Lung (tissue), 12 donors: ENCODE measurements around the gene ADAMTS18. TPM values are rescaled to one million over a fixed set of nuclear protein-coding genes. Genes with fewer than 3 reads are reported as not detected.

ENCODE experiments used
- ATAC-seq: fragments of 200-7000 bp; cut with Tn5 transposase; one replicate; pipeline ENCODE4 v1.9.1; 2020; ENCODE audit warnings: moderate number of reproducible peaks; ENCODE audit not compliant: insufficient read depth, low FRiP score
- DNase-seq, 3 donors: peaks; one replicate each; pipeline ENCODE4 v3.0.0-alpha.2; 2013 to 2017
- H3K27ac ChIP-seq, 2 donors: one replicate each; pipeline ENCODE4 v1.5.1; 2013; ENCODE audit warnings: mild to moderate bottlenecking in 2 of 2, moderate library complexity in 2 of 2, control low read depth in 1 of 2, inconsistent platforms in 1 of 2, low read depth in 1 of 2, low read length in 1 of 2
- H3K27me3 ChIP-seq, 3 donors: one replicate each; pipeline ENCODE4 v1.5.1; 2013; ENCODE audit warnings: low read length in 2 of 3; ENCODE audit not compliant: control insufficient read depth in 3 of 3, insufficient read depth in 3 of 3
- H3K36me3 ChIP-seq, 4 donors: one replicate each; pipeline ENCODE4 v1.5.1; 2013; ENCODE audit warnings: low read length in 4 of 4, mild to moderate bottlenecking in 1 of 4, moderate library complexity in 1 of 4; ENCODE audit not compliant: control insufficient read depth in 4 of 4, insufficient read depth in 4 of 4
- H3K4me1 ChIP-seq, 5 donors: one replicate each; pipeline ENCODE4 v1.5.1; 2013; ENCODE audit warnings: low read length in 5 of 5, mild to moderate bottlenecking in 2 of 5, moderate library complexity in 1 of 5; ENCODE audit not compliant: control insufficient read depth in 5 of 5, insufficient read depth in 5 of 5
- H3K4me3 ChIP-seq: one replicate; pipeline ENCODE4 v1.5.1; 2013; ENCODE audit warnings: mild to moderate bottlenecking, control low read depth, moderate library complexity
- H3K9ac ChIP-seq, 2 donors: one replicate each; pipeline ENCODE4 v1.5.1; 2013; ENCODE audit warnings: low read length in 2 of 2, control low read depth in 1 of 2; ENCODE audit not compliant: insufficient read depth in 1 of 2
- H3K9me3 ChIP-seq, 4 donors: one replicate each; pipeline ENCODE4 v1.5.1; 2013; ENCODE audit warnings: low read length in 3 of 4, mild to moderate bottlenecking in 1 of 4, moderate library complexity in 1 of 4; ENCODE audit not compliant: control insufficient read depth in 4 of 4, insufficient read depth in 3 of 4
- WGBS, 2 donors: extraction: QIAGEN DNeasy Blood & Tissue Kit; methylation state at CpG; one replicate each; pipeline ENCODE4 v1.1.7; 2013; 5-methylcytosine and 5-hydroxymethylcytosine counted together
- polyA plus RNA-seq, 2 donors: library from polyadenylated mRNA; stranded (reverse); fragments of 200-250 nt; gene quantifications; one replicate each; pipeline ENCODE4 v1.2.1, GENCODE V29; 2013
- total RNA-seq, 2 donors: library from RNA; depleted of rRNA in 1 of 2; stranded (reverse); fragments of >200 nt in 1 of 2; gene quantifications; one replicate each; pipeline ENCODE4 v1.2.1, GENCODE V29; 2014 to 2021
- TF ChIP-seq, protein P1 (sequence below): IDR thresholded peaks from 2 replicates; pipeline ENCODE4 v1.5.1; 2012; ENCODE audit warnings: mild to moderate bottlenecking; ENCODE audit errors: control extremely low read depth, extremely low read depth
- donor health status: control.
- donor health status: control.
- donor health status: Bipolar disorder and iron deficiency.
- donor health status: healthy.
- donor health status: DM: yes; HTN: yes; CAD: no.

The ADAMTS18 gene
- total and polyA plus RNA-seq, 4 donors, result 0.02 to 0.82 TPM; not detected in 2

DNA sequence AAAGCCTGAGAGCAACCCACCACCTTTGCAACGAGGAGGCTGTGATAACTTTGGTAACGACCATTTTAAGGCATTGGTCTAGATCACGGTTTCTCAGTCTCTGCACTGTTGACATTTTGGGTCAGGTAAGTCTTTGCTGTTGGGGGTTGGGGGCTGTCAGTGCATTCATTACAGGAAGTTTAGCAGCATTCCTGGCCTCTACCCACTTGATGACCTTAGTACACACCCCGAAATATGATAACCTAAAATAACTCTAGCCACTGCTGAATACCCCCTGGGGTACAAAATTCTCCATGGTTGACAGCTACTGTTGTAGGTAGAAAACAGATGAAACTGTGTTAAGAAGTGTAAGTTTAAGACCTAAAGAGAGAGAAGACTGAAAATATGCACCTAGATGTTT lies 36.3 kb downstream of the ADAMTS18 start:
- TF ChIP-seq, protein P1, sequence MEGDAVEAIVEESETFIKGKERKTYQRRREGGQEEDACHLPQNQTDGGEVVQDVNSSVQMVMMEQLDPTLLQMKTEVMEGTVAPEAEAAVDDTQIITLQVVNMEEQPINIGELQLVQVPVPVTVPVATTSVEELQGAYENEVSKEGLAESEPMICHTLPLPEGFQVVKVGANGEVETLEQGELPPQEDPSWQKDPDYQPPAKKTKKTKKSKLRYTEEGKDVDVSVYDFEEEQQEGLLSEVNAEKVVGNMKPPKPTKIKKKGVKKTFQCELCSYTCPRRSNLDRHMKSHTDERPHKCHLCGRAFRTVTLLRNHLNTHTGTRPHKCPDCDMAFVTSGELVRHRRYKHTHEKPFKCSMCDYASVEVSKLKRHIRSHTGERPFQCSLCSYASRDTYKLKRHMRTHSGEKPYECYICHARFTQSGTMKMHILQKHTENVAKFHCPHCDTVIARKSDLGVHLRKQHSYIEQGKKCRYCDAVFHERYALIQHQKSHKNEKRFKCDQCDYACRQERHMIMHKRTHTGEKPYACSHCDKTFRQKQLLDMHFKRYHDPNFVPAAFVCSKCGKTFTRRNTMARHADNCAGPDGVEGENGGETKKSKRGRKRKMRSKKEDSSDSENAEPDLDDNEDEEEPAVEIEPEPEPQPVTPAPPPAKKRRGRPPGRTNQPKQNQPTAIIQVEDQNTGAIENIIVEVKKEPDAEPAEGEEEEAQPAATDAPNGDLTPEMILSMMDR, result no peak
- DNase-seq (no peak), ATAC-seq (no peak)
- H3K4me3 ChIP-seq, result no peak overlapping the region
- peaks cover 0 to 3% (median 0%) of the 10 kb centered on the region in 3 donors for H3K27me3 ChIP-seq
- no peaks in the 10 kb centered on the region for H3K36me3 ChIP-seq
- 40 to 42% methylated on average over 4 of the region's 4 CpGs for WGBS, 2 donors
- no peaks in the 10 kb centered on the region for H3K9me3 ChIP-seq
- H3K4me1 ChIP-seq, result peaks cover 0 to 4% (median 0%) of the 10 kb centered on the region in 5 donors
- no peak overlapping the region for H3K27ac ChIP-seq
- H3K9ac ChIP-seq, result no peak overlapping the region

- no peaks in the 10 kb centered on the region for H3K36me3 ChIP-seq
- WGBS, 2 donors, result 60 to 85% methylated on average over 3 of the region's 3 CpGs
- ATAC-seq, result no peak
Observed at GRCh38 chr16:77396461-77396860, 38.4 kb downstream of the ADAMTS18 start.

GRCh38 chr16:77394699-77395098 lies 40.1 kb downstream of the ADAMTS18 start:
- Histone ChIP-seq H3K27ac (no peak overlapping the region), H3K9ac (no peak overlapping the region), H3K27me3 (peaks cover 0 to 3% (median 0%) of the 10 kb centered on the region in 3 donors), H3K4me1 (no peaks in the 10 kb centered on the region), H3K36me3 (no peaks in the 10 kb centered on the region), H3K4me3 (no peak overlapping the region), H3K9me3 (no peaks in the 10 kb centered on the region)
- DNase-seq (no peak), ATAC-seq (no peak)
- TF ChIP-seq, protein P1, result no peak
- WGBS, 2 donors, result 93 to 97% methylated on average over 2 of the region's 2 CpGs

More at GRCh38 chr16:77396461-77396860, 38.4 kb downstream of the ADAMTS18 start:
- H3K27ac ChIP-seq, result no peak overlapping the region
- H3K9me3 ChIP-seq, result no peaks in the 10 kb centered on the region
- H3K9ac ChIP-seq, result no peak overlapping the region
- H3K4me3 ChIP-seq, result no peak overlapping the region
- no peak for DNase-seq
- no peaks in the 10 kb centered on the region for H3K4me1 ChIP-seq
- TF ChIP-seq, protein P1, result no peak
- H3K27me3 ChIP-seq, result peaks cover 0 to 3% (median 0%) of the 10 kb centered on the region in 3 donors

GRCh38 chr16:77393955-77394354 lies 40.9 kb downstream of the ADAMTS18 start:
- no peaks in the 10 kb centered on the region for H3K4me1 ChIP-seq
- no peak overlapping the region for H3K4me3 ChIP-seq
- no peaks in the 10 kb centered on the region for H3K36me3 ChIP-seq
- DNase-seq, result no peak
- WGBS, 2 donors, result 71 to 85% methylated on average over 1 of the region's 1 CpG
- no peak for ATAC-seq
- H3K9me3 ChIP-seq, result no peaks in the 10 kb centered on the region
- no peak overlapping the region for H3K27ac ChIP-seq
- no peak overlapping the region for H3K9ac ChIP-seq
- TF ChIP-seq, protein P1, result no peak
- H3K27me3 ChIP-seq, result peaks cover 0 to 3% (median 0%) of the 10 kb centered on the region in 3 donors
